GM21447 (cell line): ENCODE results near the gene GAB1.

Experiments used
- ATAC-seq: cut with Tn5 transposase; IDR thresholded peaks from one replicate; pipeline ENCODE4 v1.9.1; 2021; ENCODE audit not compliant: unreplicated experiment

The GAB1 gene

DNA sequence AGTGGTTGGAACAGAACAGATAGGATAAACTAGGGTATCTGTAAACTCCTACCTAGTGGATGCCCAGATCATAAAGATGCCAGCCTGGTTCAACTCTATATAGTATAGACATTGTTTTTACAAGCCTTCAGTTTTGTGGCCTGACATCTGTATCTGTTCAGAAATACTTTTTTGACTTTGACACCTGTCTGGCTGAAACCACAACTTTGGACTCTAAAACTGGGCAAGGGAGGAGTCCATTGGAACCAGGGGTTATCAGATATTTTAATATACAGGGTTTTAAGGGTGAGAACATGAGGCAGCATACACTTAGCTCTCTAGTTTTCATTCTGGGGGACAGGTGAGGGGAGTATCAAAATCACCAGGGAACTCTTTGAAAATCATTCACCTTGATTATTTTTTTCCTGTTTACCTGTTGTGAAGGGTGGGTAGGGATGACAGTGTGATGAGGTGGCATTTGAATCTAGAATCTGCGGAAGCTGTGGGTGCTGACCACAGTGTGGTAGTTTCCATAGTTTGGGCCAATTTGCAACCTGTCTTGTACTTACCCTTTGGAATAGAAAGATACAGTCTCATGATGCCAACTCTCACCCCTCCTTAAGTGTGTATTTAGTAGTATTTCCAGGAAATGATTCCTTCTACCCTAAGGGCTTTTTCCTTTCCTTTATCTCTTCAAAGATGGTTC lies 20.6 kb downstream of the GAB1 start:
- peak; percentile 28 for ATAC-seq

GRCh38 chr4:143358419-143358818 lies 21.7 kb downstream of the GAB1 start:
- ATAC-seq = no peak

DNA sequence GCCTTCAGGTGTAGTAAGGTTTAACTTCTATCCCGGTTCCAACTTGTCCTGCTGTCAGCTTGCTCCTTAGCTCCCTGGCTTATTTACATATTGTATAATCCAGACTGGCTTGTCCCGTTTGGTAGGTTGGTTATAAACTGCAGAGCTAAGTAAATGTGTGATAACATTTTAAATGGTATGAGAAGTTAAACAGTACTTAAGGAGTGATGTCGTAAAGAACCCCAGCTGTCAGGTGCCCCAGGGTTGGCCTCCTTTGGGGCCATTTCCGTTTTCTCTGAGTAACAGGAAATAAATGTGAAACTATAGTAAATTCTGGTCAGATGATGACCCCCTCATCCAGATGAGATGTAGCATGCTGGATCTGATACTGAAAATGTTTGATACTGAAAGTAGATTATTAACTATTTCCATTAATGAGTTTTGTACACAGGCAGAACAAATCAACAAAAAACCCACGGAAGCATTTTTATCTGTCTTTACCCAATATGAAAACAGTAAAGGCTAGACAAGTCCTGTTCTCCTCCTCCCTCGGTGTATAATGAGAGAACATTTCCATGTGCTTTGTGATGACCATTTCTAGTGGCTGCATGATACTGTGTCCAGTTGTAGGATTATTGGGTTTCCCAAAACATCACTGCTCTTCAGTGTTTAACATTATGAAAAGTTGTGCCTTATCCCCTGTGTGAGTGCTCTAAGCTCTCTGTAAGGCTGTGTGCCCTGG lies 22.4 kb downstream of the GAB1 start:
- peak; percentile 88 for ATAC-seq

DNA sequence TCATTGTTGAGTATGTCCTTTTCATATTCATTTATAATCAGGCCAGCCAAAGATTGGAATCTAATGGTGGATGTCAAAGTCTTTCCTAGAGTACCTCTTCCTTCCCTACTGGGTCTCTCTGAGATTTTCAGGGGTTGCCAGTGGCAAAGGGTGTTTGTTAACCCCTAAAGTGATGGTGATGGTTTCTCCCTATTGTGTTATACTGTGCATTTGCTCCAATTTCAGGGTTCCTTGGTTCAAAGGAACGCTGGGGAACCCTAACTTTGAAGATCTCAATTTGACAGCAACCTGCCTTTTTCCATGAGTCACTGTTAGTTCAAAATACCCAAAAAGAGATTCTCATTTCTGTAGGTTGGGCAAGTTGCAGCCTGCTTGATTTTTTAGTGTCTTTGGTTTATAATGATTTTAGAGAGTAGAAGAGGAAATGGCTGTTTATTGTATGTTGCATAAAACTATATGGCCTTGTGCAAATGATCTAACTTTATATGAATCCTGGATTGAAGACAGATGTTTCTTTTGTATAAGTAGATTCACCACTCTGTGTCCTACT lies 23.0 kb downstream of the GAB1 start:
- ATAC-seq = no peak

- no peak for ATAC-seq
These were observed 24.4 kb downstream of the GAB1 start for GRCh38 chr4:143360838-143361625.

DNA sequence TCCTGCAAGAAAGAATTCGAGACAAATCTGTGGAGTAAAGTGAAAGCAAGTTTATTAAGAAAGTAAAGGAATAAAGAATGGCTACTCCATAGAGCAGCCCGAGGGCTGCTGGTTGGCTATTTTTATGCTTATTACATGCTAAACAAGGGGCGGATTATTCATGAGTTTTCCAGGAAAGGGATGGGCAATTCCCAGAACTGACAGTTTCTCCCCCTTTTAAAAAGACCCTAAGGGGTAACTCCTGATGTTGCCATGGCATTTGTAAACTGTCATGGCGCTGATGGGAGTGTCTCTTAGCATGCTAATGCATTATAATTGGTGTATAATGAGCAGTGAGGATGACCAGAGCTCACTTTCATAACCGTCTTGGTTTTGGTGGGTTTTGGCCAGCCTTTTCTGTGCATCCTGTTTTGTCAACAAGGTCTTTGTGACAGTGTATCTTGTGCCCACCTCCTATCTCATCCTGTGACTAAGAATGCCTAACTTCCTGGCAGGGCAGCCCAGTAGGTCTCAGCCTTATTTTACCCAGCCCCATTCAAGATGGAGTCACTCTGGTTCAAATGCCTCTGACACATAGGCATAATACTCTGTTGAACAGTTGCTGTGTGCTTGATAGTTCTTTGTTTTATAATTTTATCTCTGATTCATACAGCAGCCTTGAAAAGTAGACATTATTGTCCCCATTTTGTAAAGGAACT lies 25.8 kb downstream of the GAB1 start:
- no peak for ATAC-seq

DNA sequence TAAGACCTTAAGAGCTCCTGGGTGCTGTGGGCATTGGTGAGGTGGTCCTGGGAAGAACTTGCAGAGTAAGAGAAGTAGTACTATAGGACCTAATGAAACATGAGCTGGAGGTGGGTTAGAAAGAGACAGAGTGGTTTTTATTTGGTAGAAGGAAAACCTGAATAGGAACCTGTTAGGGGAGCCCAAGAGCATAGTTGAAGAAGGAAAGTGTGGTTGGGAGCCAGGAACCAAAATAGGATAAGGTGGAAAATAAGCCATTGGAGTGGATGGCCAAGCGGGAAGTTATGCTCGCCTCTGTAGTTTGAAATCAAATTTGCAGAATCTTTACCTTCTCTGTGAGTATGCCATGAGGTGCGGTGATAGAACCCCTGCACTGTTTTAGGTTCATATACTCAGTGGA lies 26.7 kb downstream of the GAB1 start:
- no peak for ATAC-seq

DNA sequence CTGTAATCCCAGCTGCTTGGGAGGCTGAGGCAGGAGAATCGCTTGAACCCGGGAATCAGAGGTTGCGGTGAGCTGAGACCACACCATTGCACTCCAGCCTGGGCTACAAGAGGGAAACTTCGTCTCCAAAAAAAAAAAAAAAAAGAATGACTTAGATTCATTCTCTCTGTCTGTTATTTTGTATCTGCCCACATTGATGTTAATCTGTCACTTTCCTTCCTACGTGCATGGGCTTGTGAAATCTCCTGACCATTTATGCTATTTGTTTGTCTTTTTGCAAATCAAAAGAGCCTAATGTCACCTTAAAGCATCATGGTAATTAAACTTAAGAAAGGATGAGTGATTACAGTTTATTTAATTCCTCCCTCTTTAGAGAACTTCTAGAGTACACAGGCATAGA lies 27.4 kb downstream of the GAB1 start:
- no peak for ATAC-seq

DNA sequence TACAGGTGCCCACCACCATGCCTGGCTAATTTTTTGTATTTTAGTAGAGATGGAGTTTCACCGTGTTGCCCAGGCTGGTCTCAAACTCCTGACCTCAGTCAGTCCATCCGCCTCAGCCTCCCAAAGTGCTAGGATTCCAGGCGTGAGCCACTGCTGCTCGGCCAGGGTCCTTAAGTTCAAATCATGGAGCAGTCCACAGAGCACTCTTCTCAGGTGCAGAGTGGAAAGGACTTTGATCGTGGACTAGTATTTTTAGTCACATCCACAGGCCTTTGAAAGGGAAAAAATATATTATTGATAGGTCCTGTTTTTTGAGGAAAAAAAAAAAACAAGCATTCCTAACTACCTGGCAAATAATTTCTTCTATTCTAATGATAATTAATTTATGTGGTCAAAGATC lies 31.2 kb downstream of the GAB1 start:
- no peak for ATAC-seq

DNA sequence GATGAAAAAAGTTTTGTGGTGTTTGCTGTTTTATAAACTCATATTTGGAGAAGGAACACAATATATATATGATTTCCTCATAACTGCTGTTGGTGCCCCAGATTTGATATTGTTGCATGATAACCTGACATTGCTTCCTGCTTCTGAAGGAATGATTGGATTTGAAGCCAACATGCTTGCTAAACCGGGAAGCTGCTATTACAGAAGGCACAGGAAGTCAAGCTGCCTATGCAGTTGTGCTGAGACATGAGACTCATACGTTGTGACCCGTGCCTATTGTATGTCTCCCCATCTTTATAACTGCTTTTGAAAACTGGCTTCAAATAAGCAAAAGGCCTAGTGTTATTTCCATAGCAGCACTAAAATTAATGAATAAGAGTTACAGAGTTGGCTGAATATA lies 32.9 kb downstream of the GAB1 start:
- ATAC-seq = no peak

GRCh38 chr4:143372093-143372915 lies 35.6 kb downstream of the GAB1 start:
- peak; percentile 62 for ATAC-seq

DNA sequence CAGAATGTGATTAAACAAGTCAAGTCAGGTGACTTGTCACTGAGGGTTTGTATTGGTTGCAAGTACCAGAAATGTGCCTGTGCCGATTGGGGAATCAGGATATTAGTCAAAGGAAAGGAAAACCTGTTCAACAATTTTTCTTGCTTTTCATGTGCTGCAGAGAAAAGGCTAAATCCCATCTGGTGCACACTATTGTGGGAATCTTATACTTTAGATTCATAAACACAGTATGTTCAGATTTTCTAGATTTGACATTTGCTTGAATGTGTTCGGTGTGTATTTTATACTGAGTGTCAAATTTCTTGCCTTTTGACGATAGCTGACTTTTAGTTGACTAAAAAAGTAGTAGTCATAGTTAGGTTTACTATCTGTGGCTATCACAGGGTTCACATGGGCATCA lies 37.6 kb downstream of the GAB1 start:
- no peak for ATAC-seq

- ATAC-seq = no peak
These were observed 38.1 kb downstream of the GAB1 start for GRCh38 chr4:143374771-143375170.

- peak; percentile 44 for ATAC-seq
These were observed 38.8 kb downstream of the GAB1 start for GRCh38 chr4:143375326-143376073.

GRCh38 chr4:143377611-143378099 lies 41.0 kb downstream of the GAB1 start:
- ATAC-seq = peak; percentile 53

- no peak for ATAC-seq
These were observed 44.0 kb downstream of the GAB1 start for GRCh38 chr4:143380629-143381028.

- ATAC-seq = peak; percentile 47
These were observed 44.8 kb downstream of the GAB1 start for GRCh38 chr4:143381189-143382118.

GRCh38 chr4:143382596-143382995 lies 45.9 kb downstream of the GAB1 start:
- ATAC-seq = no peak
